OCI-LY1 (cell line): ENCODE data around the gene DCTN5.
A peak's percentile ranks its signal among the peaks of the same experiment; 100 is the strongest.

Source experiments
- H2AFZ ChIP-seq: fragments of 200-600 bp; sonication (generic), shearing (Covaris generic); 2 replicates; pipeline ENCODE4 v1.6.0; 2014; ENCODE audit warnings: antibody characterized with exemption, mild to moderate bottlenecking, low read length
- H3F3A ChIP-seq: fragments of 200-600 bp; sonication (generic), shearing (Covaris generic); 2 replicates; pipeline ENCODE4 v1.6.0; 2014; ENCODE audit warnings: mild to moderate bottlenecking, antibody characterized with exemption, low read length, moderate library complexity; ENCODE audit not compliant: insufficient read depth
- H3K27ac ChIP-seq: fragments of 200-600 bp; sonication (generic); 2 replicates; pipeline ENCODE4 v1.5.1; 2014; ENCODE audit warnings: low read length, mixed run types, mild to moderate bottlenecking, low read depth; ENCODE audit not compliant: poor library complexity, severe bottlenecking
- H3K27me3 ChIP-seq: fragments of 200-600 bp; sonication (generic); 2 replicates; pipeline ENCODE4 v1.6.0; 2014; ENCODE audit warnings: antibody characterized with exemption, mild to moderate bottlenecking, low read length, moderate library complexity; ENCODE audit not compliant: insufficient read depth
- H3K36me3 ChIP-seq: fragments of 200-600 bp; sonication (generic); 2 replicates; pipeline ENCODE4 v1.6.1; 2014; ENCODE audit warnings: mild to moderate bottlenecking, antibody characterized with exemption, low read length, moderate library complexity, mixed read lengths; ENCODE audit not compliant: insufficient read depth
- H3K4me1 ChIP-seq: fragments of 200-600 bp; sonication (generic); 2 replicates; pipeline ENCODE4 v1.5.1; 2014; ENCODE audit warnings: mild to moderate bottlenecking, low read length, moderate library complexity; ENCODE audit not compliant: insufficient read depth, severe bottlenecking
- H3K4me2 ChIP-seq: fragments of 200-600 bp; sonication (generic), shearing (Covaris generic); 2 replicates; pipeline ENCODE4 v1.6.1; 2014; ENCODE audit warnings: low read length
- H3K4me3 ChIP-seq: fragments of 200-600 bp; sonication (generic); 2 replicates; pipeline ENCODE4 v1.5.1; 2014; ENCODE audit warnings: low read length, low read depth, mild to moderate bottlenecking, mixed read lengths; ENCODE audit not compliant: poor library complexity, severe bottlenecking
- H3K79me2 ChIP-seq: fragments of 200-600 bp; shearing (Covaris generic); 2 replicates; pipeline ENCODE4 v1.6.1; 2016; ENCODE audit warnings: mixed run types, low read length, mixed read lengths; ENCODE audit not compliant: insufficient read depth
- H3K9ac ChIP-seq: fragments of 200-600 bp; sonication (generic), shearing (Covaris generic); 2 replicates; pipeline ENCODE4 v1.6.1; 2014; ENCODE audit warnings: mild to moderate bottlenecking, low read length, mixed read lengths
- H3K9me2 ChIP-seq: fragments of 200-600 bp; sonication (generic), shearing (Covaris generic); 2 replicates; pipeline ENCODE4 v1.6.1; 2014; ENCODE audit warnings: low read depth, mild to moderate bottlenecking, low read length, mixed read lengths
- H3K9me3 ChIP-seq: fragments of 200-600 bp; shearing (Covaris generic); 2 replicates; pipeline ENCODE4 v1.6.1; 2014; ENCODE audit warnings: low read length, mixed read lengths
- H4K20me1 ChIP-seq: fragments of 200-600 bp; sonication (generic), shearing (Covaris generic); 2 replicates; pipeline ENCODE4 v1.6.0; 2016; ENCODE audit warnings: mild to moderate bottlenecking, low read length; ENCODE audit not compliant: insufficient read depth
- CTCF ChIP-seq: fragments of 200-600 bp; sonication (generic), shearing (Covaris generic); IDR thresholded peaks from 2 replicates; pipeline ENCODE4 v1.5.1; 2017; ENCODE audit warnings: mild to moderate bottlenecking, antibody characterized with exemption, low read length, moderate library complexity, mixed read lengths
- EZH2 ChIP-seq: fragments of 200-600 bp; sonication (generic), shearing (Covaris generic); IDR thresholded peaks from 2 replicates; pipeline ENCODE4 v1.8.0; 2017; ENCODE audit warnings: borderline replicate concordance, mixed run types, mild to moderate bottlenecking, antibody characterized with exemption, low read length, moderate library complexity, mixed read lengths

Gene DCTN5

GRCh38 chr16:23640931-23641765, at the start of gene DCTN5, which contains the start of gene PALB2:
TSS of gene DCTN5 (plus strand) at chr16:23641466. CDS start at chr16:23641543, 77 bp downstream.
TSS of gene PALB2 (minus strand) at chr16:23641310. CDS start at chr16:23641157, 153 bp downstream.
- H4K20me1 ChIP-seq: no peaks in the 10 kb centered on the region
- no peaks in the 10 kb centered on the region for H3K9me2 ChIP-seq
- no peaks in the 10 kb centered on the region for H3K9me3 ChIP-seq
- H3K4me1 ChIP-seq: peaks cover 26% of the 10 kb centered on the region
- peak within 1 kb of the TSS; percentile 90 for H3K4me2 ChIP-seq
- TF ChIP-seq EZH2 (no peak), CTCF (no peak)
- 0 out of 2 replicates have a peak within 1 kb of the TSS, but pooled peaks have one; percentile 34 for H2AFZ ChIP-seq
- peak within 1 kb of the TSS; percentile 93 for H3K4me3 ChIP-seq
- H3K79me2 ChIP-seq: peaks cover 29% of the 10 kb centered on the region
- peak within 1 kb of the TSS; percentile 97 for H3K9ac ChIP-seq
- peak within 1 kb of the TSS; percentile 80 for H3K27ac ChIP-seq
- H3K36me3 ChIP-seq: peaks cover 51% of the 10 kb centered on the region
- H3F3A ChIP-seq: no peaks in the 10 kb centered on the region
- H3K27me3 ChIP-seq: no peaks in the 10 kb centered on the region

GRCh38 chr16:23594186-23594585, 47.1 kb upstream of the DCTN5 start:
- H3F3A ChIP-seq: no peaks in the 10 kb centered on the region
- no peaks in the 10 kb centered on the region for H3K9me2 ChIP-seq
- H3K27ac ChIP-seq: no peak overlapping the region
- H4K20me1 ChIP-seq: no peaks in the 10 kb centered on the region
- H3K4me2 ChIP-seq: no peak overlapping the region
- H2AFZ ChIP-seq: no peak overlapping the region
- peaks cover 48% of the 10 kb centered on the region for H3K79me2 ChIP-seq
- no peak for TF ChIP-seq EZH2
- no peak overlapping the region for H3K9ac ChIP-seq
- no peaks in the 10 kb centered on the region for H3K9me3 ChIP-seq
- H3K27me3 ChIP-seq: no peaks in the 10 kb centered on the region
- H3K4me3 ChIP-seq: no peak overlapping the region
- peaks cover 51% of the 10 kb centered on the region for H3K36me3 ChIP-seq
- H3K4me1 ChIP-seq: peaks cover 15% of the 10 kb centered on the region

GRCh38 chr16:23595246-23595950, 45.9 kb upstream of the DCTN5 start:
- Histone ChIP-seq H3K79me2 (peaks cover 45% of the 10 kb centered on the region), H3K9ac (peak overlapping the region; percentile 94), H3K9me3 (no peaks in the 10 kb centered on the region), H3K27ac (no peak overlapping the region), H4K20me1 (no peaks in the 10 kb centered on the region), H3K36me3 (peaks cover 40% of the 10 kb centered on the region), H2AFZ (no peak overlapping the region), H3K4me2 (peak overlapping the region; percentile 99), H3F3A (no peaks in the 10 kb centered on the region), H3K4me3 (peak overlapping the region; percentile 93), H3K4me1 (peaks cover 15% of the 10 kb centered on the region), H3K9me2 (no peaks in the 10 kb centered on the region), H3K27me3 (no peaks in the 10 kb centered on the region)
- TF ChIP-seq EZH2 (no peak), CTCF (no peak)
